HepG2 (cell line): Measurements from ENCODE around the gene CYP27B1. TPM values are rescaled to one million over a fixed set of nuclear protein-coding genes. Genes with fewer than 3 reads are reported as not detected.
A peak's percentile ranks its signal among the peaks of the same experiment; 100 is the strongest.

ENCODE experiments used
- CTCF ChIP-seq: sonication (generic); formaldehyde crosslinking; IDR thresholded peaks from 2 replicates; pipeline ENCODE4 v1.5.0; 2020; ENCODE audit warnings: mild to moderate bottlenecking, missing genetic modification reagents, moderate library complexity
- EP300 ChIP-seq, 3 experiments: sonication (generic) in 1 of 3; formaldehyde crosslinking in 1 of 3; IDR thresholded peaks; 2 replicates each; pipeline versions ENCODE4 v1.5.1 to v1.6.1; 2011 to 2020; ENCODE audit warnings: low read depth in 2 of 3, low read length in 2 of 3, borderline replicate concordance in 1 of 3, improper control_type of control experiment in 1 of 3, mild to moderate bottlenecking in 1 of 3, missing genetic modification reagents in 1 of 3, moderate library complexity in 1 of 3
- KLF11 ChIP-seq: IDR thresholded peaks from 2 replicates; pipeline ENCODE4 v1.6.1; 2016; ENCODE audit warnings: missing compliant biosample characterization
- RFXAP ChIP-seq: sonication (generic); formaldehyde crosslinking; IDR thresholded peaks from 2 replicates; pipeline ENCODE4 v1.4.0; 2020; ENCODE audit warnings: missing genetic modification reagents, borderline replicate concordance
- SMAD1 ChIP-seq: sonication (generic); formaldehyde crosslinking; IDR thresholded peaks from 2 replicates; pipeline ENCODE4 v1.4.0; 2020; ENCODE audit warnings: missing genetic modification reagents, low read depth, mild to moderate bottlenecking, borderline replicate concordance
- TCF12 ChIP-seq, 2 experiments: fragments of 450-650 bp in 1 of 2; sonication (generic) in 1 of 2; formaldehyde crosslinking in 1 of 2; IDR thresholded peaks; 2 replicates each; pipeline versions ENCODE4 v1.6.1 to v1.8.0; 2017 to 2022; ENCODE audit warnings: antibody characterized with exemption in 1 of 2, mild to moderate bottlenecking in 1 of 2, missing genetic modification reagents in 1 of 2, moderate library complexity in 1 of 2
- ZBTB1 ChIP-seq: sonication (generic); formaldehyde crosslinking; IDR thresholded peaks from 2 replicates; pipeline ENCODE4 v1.4.0; 2020; ENCODE audit warnings: missing genetic modification reagents, borderline replicate concordance
- ZNF446 ChIP-seq: sonication (generic); formaldehyde crosslinking; IDR thresholded peaks from 2 replicates; pipeline ENCODE4 v1.5.0; 2020; ENCODE audit warnings: mild to moderate bottlenecking, missing genetic modification reagents
- ZNF879 ChIP-seq: sonication (generic); formaldehyde crosslinking; IDR thresholded peaks from 2 replicates; pipeline ENCODE4 v1.8.1; 2023; ENCODE audit warnings: missing genetic modification reagents
- polyA plus RNA-seq, 8 experiments: library from polyadenylated mRNA; depleted of rRNA in 3 of 8; stranded (reverse) in 7 of 8; unstranded in 1 of 8; fragments of >200 nt; fragmentation: Illumina TruSeq in 4 of 8; extraction: Trizol in 4 of 8; gene quantifications; 2 replicates each; pipeline versions ENCODE4 v1.2.1 to v1.2.3, GENCODE V29; 2011 to 2016; ENCODE audit warnings: low read depth in 4 of 8, missing spikeins in 1 of 8, mixed read lengths in 1 of 8; ENCODE audit not compliant: insufficient read depth in 1 of 8
- total RNA-seq, 5 experiments: library from RNA; depleted of rRNA; stranded (reverse); fragments of >200 nt; fragmentation: Illumina TruSeq; extraction: Trizol; gene quantifications; 2 replicates each; pipeline ENCODE4 v1.2.3, GENCODE V29; 2016; ENCODE audit warnings: low read depth in 1 of 5
- TF ChIP-seq, protein P1 (sequence below): sonication (generic); formaldehyde crosslinking; IDR thresholded peaks from 2 replicates; pipeline ENCODE4 v1.4.0; 2020; ENCODE audit warnings: mild to moderate bottlenecking, missing genetic modification reagents
- TF ChIP-seq, protein P2 (sequence below): sonication (generic); formaldehyde crosslinking; IDR thresholded peaks from 2 replicates; pipeline ENCODE4 v1.5.1; 2020; ENCODE audit warnings: mild to moderate bottlenecking, missing genetic modification reagents, moderate library complexity

CYP27B1 gene
- total and polyA plus RNA-seq, 2 of the 13 experiments (the other 11 are each of a cell fraction or from before 2014, with no cell fraction given) = 2.3 to 3.0 TPM

- no peak for TF ChIP-seq ZNF879
- TF ChIP-seq CTCF = peak; percentile 61
- TF ChIP-seq, protein P1, sequence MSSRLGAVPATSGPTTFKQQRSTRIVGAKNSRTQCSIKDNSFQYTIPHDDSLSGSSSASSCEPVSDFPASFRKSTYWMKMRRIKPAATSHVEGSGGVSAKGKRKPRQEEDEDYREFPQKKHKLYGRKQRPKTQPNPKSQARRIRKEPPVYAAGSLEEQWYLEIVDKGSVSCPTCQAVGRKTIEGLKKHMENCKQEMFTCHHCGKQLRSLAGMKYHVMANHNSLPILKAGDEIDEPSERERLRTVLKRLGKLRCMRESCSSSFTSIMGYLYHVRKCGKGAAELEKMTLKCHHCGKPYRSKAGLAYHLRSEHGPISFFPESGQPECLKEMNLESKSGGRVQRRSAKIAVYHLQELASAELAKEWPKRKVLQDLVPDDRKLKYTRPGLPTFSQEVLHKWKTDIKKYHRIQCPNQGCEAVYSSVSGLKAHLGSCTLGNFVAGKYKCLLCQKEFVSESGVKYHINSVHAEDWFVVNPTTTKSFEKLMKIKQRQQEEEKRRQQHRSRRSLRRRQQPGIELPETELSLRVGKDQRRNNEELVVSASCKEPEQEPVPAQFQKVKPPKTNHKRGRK (CRISPR knock-in tag) = no peak
- TF ChIP-seq TCF12 (IDR thresholded peaks at IDR 0.05) = no peak
- TF ChIP-seq TCF12 (CRISPR knock-in tag; IDR thresholded peaks at IDR 0.05) = no peak
- no peak for TF ChIP-seq EP300 (IDR thresholded peaks at IDR 0.05; ENCODE audit: low read depth in 2 of 2, low read length in 2 of 2)
- TF ChIP-seq EP300 (CRISPR knock-in tag; IDR thresholded peaks at IDR 0.05; ENCODE audit: borderline replicate concordance) = no peak
- no peak for TF ChIP-seq RFXAP (CRISPR knock-in tag)
- no peak for TF ChIP-seq KLF11 (CRISPR knock-in tag)
- TF ChIP-seq SMAD1 = no peak
- TF ChIP-seq, protein P2, sequence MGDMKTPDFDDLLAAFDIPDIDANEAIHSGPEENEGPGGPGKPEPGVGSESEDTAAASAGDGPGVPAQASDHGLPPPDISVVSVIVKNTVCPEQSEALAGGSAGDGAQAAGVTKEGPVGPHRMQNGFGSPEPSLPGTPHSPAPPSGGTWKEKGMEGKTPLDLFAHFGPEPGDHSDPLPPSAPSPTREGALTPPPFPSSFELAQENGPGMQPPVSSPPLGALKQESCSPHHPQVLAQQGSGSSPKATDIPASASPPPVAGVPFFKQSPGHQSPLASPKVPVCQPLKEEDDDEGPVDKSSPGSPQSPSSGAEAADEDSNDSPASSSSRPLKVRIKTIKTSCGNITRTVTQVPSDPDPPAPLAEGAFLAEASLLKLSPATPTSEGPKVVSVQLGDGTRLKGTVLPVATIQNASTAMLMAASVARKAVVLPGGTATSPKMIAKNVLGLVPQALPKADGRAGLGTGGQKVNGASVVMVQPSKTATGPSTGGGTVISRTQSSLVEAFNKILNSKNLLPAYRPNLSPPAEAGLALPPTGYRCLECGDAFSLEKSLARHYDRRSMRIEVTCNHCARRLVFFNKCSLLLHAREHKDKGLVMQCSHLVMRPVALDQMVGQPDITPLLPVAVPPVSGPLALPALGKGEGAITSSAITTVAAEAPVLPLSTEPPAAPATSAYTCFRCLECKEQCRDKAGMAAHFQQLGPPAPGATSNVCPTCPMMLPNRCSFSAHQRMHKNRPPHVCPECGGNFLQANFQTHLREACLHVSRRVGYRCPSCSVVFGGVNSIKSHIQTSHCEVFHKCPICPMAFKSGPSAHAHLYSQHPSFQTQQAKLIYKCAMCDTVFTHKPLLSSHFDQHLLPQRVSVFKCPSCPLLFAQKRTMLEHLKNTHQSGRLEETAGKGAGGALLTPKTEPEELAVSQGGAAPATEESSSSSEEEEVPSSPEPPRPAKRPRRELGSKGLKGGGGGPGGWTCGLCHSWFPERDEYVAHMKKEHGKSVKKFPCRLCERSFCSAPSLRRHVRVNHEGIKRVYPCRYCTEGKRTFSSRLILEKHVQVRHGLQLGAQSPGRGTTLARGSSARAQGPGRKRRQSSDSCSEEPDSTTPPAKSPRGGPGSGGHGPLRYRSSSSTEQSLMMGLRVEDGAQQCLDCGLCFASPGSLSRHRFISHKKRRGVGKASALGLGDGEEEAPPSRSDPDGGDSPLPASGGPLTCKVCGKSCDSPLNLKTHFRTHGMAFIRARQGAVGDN = peak; percentile 45
- no peak for TF ChIP-seq ZBTB1 (CRISPR knock-in tag)
- TF ChIP-seq ZNF446 = no peak
Measured at GRCh38 chr12:57741844-57742738, 24.8 kb downstream of the CYP27B1 start (continued).
